IPS-11a (cell line): ENCODE data around the gene TGDS.
A peak's percentile ranks its signal among the peaks of the same experiment; 100 is the strongest.
"Not testable (repeated sequence)": the region's sequence is repeated elsewhere in the genome, so short reads cannot be mapped to it uniquely, and the experiment has no call there.

Experiments
- H3K4me3 ChIP-seq: one replicate; pipeline ENCODE4 v1.5.1; 2013; ENCODE audit warnings: low read depth, low read length, control low read depth

The TGDS gene

GRCh38 chr13:94556041-94556440 is 39.9 kb downstream of the TGDS start:
- no peak overlapping the region for H3K4me3 ChIP-seq

DNA sequence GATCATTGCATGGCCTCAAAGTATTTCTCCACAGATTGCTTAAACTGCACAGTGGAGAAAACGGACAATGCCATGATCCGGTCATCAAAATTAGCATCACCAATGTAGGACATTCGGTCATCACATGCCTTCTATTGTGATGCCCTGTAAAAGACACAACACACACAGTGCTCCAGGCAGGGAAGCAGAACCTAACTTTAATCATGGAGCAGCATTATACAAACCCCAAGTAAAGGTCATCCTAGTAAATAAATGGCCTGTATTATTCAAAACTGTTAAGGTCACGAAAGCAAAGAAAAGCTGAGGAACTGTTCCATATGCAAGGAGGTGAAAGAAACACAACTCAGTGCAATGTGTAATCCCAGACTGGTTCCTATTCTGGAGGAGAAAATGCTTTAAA is 42.2 kb downstream of the TGDS start:
- no peak overlapping the region for H3K4me3 ChIP-seq

DNA sequence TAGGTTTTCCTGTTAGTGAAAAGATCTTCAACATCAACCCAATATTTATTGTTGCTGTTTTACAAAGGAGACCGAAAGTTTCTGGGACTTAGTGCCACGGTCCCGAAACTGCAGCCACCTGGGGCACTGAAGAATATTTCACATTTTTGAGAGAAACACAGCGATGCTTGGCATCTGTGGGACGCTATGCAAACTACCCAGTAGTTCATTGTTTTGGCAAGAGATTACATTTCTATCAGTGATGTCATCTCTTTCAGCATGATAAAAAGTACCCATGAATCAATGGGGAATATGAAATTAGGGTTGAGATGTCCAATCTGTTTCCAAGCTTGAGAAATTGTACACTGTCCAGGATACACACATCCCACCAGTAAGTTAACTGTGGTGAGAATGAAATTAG is 43.9 kb downstream of the TGDS start:
- H3K4me3 ChIP-seq = no peak overlapping the region

- H3K4me3 ChIP-seq = peak overlapping the region; percentile 88
These were observed 45.8 kb downstream of the TGDS start for GRCh38 chr13:94550062-94550738.

GRCh38 chr13:94549232-94550061 is 46.5 kb downstream of the TGDS start:
- peak overlapping the region; percentile 88 for H3K4me3 ChIP-seq

DNA sequence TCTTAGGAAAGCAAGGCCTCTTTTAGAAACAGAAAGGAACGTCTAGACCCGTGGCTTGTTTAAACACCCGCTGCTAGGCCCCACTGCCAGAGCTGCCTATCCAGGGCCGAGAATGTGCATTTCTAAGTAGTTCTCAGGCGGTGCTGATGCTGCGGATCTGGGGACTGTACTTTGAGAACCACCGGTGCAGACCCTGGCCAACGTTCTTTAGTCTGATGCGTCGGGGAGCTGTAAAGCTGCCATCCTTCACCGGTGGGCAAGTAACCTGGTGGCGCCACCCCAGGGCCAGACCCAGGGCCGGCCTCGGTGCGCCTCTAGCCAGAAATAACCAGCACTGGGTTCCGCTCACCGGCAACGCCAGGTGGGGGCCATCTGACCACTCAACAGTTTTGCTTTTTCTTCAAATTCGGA is 47.1 kb downstream of the TGDS start:
- peak overlapping the region; percentile 88 for H3K4me3 ChIP-seq

DNA sequence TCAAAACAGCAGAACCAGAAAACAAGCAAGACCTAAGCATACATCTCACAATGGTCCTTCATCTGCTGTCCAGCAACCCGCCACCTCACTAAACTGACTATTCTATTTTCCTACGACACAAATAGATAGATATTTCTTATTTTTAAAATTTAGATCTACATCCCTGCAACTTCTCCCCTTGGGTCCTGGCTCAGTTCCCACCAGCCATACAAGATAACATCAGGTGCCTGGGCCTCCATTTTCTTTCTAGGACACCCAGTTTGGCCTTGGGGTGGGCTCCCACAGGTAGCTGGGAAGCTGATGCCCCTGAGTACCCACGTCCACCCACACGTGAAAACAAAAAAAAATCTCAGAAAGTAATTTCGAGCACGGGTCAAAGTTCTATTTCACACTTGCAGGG is 47.6 kb downstream of the TGDS start:
- H3K4me3 ChIP-seq = peak overlapping the region; percentile 88

DNA sequence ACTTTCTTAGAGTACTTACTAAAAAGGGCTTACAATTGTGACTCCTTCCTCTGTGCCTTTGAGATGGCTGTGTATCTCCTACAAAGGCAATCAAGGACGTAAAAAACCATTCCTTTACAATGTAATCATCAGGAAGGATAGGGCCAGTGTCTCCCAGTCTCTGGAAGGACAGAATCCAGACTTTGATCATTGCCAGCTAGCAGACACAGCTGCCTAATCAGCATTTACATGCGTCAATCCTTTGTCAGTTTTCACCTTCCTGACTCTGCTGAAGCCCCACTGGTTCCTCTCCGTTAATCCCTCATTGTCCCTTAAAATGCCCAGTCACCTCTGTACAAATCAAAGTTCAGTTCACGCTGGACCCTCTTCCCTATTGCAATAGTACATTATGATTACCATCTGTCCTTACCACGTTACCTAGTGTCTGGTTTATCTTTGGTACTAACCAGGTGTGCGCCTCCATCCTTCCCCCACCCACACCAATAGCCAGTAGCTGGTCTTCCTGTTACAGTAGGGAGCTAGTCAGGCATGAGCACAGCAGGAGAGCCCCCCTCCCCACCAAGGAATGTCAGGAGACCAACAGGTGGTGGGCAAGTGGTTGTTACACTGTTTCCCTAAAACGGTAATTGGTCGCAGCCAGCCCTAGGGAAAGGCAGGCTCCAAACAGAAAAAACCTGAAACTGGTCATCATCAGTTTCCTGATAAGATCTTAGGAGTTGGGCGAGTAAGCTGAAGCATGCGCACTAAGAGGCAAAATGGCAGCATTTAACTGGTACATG is 49.7 kb downstream of the TGDS start:
- H3K4me3 ChIP-seq = no peak overlapping the region

- H3K4me3 ChIP-seq = no peak overlapping the region
These were observed 51.0 kb downstream of the TGDS start for GRCh38 chr13:94544922-94545321.

DNA sequence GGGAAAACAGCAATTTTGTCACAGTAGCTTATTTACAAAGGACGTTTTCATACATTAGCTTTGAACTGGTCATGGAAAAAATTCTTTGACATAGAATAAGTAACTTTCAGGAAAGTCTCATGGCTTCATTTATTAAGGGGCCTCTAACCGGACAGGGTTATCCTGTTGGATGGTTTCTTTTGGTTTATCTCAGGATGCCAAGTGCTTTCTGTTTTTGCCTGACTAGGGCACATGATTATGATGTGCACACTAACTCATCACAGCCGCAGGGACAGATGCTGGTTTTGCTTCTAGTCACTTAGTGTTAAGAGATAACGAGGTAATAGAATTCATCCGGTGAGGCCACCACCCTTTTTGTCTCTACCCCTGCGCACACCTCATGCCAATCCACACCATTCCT is 53.0 kb downstream of the TGDS start:
- no peak overlapping the region for H3K4me3 ChIP-seq

- H3K4me3 ChIP-seq = no peak overlapping the region
These were observed 58.0 kb downstream of the TGDS start for GRCh38 chr13:94537740-94538630.

DNA sequence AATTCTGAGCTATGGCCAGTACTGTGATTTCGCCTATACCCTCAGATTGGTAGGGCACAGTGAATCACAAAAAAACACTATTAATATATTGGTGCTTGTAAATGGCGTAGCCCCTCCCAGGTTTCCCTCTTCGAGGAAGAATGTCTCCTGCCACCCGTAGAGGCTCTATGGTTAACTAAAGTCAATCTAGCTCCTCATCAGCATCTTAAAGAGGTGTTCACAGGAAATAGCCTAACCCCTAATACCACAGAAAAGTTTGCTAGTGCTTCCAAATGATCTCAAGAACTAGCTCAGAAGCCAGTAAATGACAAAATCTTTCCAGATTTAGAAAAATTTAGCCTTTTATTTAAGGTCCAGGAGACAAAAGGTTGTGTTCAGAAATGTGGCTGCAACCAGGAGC is 60.2 kb downstream of the TGDS start:
- H3K4me3 ChIP-seq = no peak overlapping the region

DNA sequence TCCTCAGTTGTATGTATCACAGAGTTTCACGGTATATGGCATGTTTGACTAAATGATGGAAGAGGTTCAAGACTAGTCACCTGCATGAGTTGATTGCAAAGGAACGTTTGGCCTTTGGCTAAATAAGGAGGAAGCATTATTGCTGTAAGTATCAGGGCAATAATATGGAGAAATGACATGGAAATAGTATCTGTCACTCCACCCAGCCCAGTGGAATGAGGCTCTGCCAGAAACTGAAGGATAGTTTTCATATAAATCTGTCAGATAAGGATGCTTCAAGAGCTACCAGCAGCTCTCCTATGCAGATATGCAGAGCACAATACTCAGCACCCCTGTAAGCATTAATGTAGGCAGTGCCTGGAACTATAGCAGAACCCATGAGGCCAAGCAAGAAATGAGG is 60.7 kb downstream of the TGDS start:
- H3K4me3 ChIP-seq = no peak overlapping the region

DNA sequence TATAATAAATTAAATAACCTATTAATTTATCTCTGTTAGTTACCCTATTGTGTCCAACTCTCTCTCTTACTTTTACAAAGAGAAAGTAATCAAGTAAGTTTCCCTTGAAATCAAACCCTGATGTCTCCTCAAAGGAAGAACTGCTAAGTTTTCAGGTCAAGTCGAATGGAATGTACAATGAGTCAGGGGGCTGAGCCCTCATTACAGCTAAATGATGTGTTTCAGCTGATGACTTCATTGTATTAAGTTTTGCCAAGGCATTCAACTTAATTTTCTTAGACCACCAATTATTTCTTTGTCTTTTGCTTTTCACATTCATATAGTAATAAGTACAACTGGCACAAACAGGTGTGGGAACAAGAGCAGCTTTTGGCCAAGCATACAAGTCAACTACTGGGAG is 61.8 kb downstream of the TGDS start:
- no peak overlapping the region for H3K4me3 ChIP-seq

- H3K4me3 ChIP-seq = not testable (repeated sequence)
These were observed 63.7 kb downstream of the TGDS start for GRCh38 chr13:94532278-94532677.

GRCh38 chr13:94526956-94527355 is 69.0 kb downstream of the TGDS start:
- not testable (repeated sequence) for H3K4me3 ChIP-seq

DNA sequence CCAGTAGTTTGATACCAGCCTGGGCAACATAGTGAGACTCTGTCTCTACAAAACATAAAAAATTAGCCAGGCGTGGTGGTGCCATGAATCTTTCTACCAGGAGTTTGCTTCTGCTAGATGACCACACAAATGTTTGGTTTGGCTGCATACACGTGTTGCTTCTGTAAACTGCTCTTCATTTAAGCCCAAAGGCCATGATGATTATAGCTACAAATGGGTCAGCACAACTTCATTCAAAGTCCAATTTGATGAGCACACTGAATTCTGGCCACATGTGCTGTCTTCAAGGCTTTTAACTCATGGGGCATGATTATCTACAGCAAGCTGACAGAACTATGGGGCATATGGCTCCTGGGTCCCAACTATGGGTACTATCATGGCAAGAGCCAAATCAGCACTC is 70.2 kb downstream of the TGDS start:
- H3K4me3 ChIP-seq = no peak overlapping the region

DNA sequence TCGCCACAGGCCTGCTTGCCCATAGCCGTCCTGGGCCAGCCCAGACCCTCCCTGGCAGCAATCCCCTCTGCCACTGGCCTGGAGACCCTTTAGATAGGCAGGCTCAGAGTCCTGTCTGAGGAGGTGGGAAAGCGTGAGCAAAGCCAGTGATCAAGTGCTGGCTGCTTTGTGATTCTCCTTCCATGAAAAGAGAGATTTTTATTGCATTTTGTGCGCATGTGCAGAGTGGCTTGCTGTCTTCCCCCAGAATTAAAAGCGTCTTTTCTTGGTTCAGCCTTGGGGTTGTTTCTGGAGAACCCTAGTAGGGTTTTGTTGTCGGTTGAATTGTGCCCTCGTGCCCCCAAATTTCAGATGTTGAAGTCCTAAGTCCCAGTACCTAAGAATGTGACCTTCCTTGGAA is 71.5 kb downstream of the TGDS start:
- H3K4me3 ChIP-seq = no peak overlapping the region
